Kasumi-1 (cell line): ENCODE results near the gene TPRG1L.

Experiments
- DNase-seq, 2 experiments: peaks; one replicate each; lab custom pipeline; 2025; lab: John Stamatoyannopoulos, UW

Gene TPRG1L

DNA sequence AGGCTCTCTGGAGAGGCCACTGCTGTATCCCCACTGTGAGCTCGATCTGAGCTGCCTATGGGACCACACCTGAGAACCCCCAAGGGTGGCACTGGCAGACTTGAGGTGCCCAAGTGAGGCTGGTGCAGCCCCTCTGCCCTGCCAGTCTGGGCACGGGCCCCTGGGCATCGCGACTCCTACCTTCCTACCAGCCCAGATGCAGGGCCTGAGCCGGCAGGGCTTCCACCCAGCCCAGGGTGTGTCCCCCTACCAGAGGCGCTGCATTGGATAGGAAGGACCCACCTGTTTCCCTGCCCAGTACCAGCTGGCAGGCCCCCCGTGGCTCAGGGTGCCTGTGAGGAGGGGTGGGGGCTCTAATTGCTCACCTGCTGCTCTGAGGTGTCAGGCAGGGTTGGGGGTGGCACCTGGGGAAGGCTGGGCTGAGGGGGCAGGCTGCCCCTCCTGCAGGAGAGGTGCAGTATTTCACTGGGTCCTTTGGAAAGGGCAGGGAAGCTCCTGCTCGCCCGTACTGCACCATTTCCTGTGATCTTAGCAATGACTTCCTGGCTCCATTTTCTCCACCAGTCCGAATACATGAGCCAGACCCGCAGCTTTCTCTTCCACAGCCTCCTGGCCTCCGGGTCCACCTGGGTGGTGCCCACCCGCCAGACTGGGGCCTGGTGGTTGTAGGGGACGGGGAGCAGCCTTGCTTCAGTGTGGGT is 39.3 kb downstream of the TPRG1L start:
- no peak for DNase-seq

- DNase-seq: no peak
Observed at GRCh38 chr1:3664700-3665375, 40.0 kb downstream of the TPRG1L start.

- no peak for DNase-seq
Observed at GRCh38 chr1:3668148-3668547, 43.3 kb downstream of the TPRG1L start.

DNA sequence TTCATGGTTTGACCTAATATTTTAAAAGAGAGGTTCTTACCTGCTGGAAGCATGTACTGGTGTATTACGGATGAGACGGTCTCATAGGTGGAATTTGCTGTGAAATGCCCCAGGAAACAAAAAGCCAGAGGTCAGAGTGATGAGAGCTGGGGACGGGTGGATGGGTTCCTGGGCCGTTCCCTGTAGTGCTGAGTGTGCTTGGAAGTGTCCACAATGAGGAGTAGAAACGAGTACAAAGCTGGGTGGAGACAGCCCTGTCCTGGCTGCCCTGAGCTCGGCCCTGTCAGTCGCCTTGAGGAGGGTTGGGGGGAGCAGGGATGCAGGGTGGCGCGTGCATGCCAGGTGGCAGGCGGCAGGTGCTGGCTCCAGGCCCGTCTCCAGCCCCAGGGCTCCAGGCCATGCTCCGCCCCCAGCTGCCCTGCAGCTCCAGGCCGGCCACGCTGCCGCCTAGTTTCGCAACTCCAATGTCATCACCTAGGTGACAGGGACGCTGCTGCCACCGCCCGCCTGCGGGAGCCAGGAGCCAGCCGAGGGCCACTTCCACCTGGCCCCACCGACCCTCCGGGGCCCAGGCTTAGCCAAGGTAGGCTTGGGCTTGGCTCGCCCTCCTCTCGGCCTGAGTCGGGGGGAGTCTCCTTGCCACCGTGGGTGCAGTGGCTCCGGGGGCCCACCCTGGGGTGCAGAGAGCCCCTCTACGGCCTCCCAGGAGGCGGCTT is 43.9 kb downstream of the TPRG1L start:
- peak in 1 of 2 experiments; percentile 11 for DNase-seq

- DNase-seq: no peak
Observed at GRCh38 chr1:3669421-3669821, 44.6 kb downstream of the TPRG1L start.

DNA sequence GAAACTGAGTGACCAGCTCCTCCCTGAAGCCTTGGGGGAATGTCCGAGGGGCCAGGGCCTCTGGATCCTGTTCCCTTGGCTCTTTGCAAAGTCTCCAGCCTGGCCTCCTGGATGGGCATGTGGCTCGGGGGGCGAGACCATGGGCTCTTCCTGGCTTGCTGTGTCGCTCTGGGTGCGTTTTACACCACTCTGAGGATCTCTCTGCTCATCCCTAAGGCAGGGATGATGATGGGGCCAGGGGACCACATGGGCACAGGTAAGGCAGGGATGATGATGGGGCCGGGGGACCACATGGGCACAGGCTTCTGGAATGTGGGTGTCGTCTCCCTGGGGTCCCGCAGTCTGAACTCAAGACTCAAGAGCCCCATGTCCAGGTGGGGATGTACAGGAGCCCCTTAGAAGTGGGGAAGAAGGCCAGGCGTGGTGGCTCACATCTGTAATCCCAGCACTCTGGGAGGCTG is 45.2 kb downstream of the TPRG1L start:
- DNase-seq: no peak

- no peak for DNase-seq
Observed at GRCh38 chr1:3670823-3671265, 46.0 kb downstream of the TPRG1L start.

- no peak for DNase-seq
Observed at GRCh38 chr1:3671371-3672180, 46.8 kb downstream of the TPRG1L start.

- DNase-seq: no peak
Observed at GRCh38 chr1:3672231-3672970, 47.6 kb downstream of the TPRG1L start.

GRCh38 chr1:3672971-3673361 is 48.2 kb downstream of the TPRG1L start:
- DNase-seq: no peak

GRCh38 chr1:3673381-3674099 is 48.7 kb downstream of the TPRG1L start:
- DNase-seq: no peak

- no peak for DNase-seq
Observed at GRCh38 chr1:3674100-3675094, 49.6 kb downstream of the TPRG1L start.

GRCh38 chr1:3675436-3675835 is 50.6 kb downstream of the TPRG1L start:
- no peak for DNase-seq

DNA sequence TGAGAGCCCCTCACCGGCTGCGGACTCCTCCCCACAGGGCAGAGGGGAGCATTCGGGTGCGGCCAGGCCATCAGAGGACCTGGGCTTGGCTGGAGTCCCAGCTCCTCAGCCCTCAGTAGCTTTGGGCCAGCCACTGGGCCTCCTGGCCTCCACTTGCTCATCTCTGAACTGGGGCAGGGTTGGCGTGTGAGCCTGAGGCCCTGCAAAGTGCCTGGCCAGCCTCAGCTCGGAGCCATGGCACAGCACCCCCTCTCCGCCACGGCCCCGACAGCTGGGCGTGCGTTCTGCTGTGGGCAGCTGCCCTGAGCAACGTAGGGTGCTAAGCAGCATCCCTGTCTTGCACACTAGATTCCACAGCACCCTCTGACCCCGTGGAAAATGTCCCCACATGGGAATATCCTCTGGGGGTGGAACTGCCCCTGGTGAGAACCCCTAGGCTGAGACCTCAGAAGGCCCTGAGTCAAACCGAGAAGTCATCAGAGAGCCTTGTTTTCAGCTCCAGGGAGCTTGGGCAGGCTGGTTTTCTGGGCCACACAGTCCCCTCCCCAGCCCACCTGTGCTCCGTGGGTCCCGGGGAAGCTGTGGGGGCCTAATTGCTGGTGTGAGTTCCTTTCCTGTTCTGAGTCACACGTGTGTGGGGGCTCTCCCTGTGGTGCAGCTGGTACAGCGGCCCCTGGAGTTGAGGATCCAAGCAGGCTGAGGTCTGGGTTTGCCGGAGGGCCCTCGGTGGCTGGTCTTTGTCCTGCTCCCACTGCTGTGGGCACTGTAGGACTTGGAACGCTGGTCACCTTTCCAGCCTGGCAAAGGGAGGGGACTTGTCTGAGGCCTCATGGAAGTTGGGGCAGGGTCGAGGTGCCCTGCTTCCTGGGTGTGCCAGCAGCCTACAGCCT is 52.0 kb downstream of the TPRG1L start:
- DNase-seq: peak; percentile 27 to 41

GRCh38 chr1:3677484-3677883 is 52.7 kb downstream of the TPRG1L start:
- peak; percentile 35 to 45 for DNase-seq

DNA sequence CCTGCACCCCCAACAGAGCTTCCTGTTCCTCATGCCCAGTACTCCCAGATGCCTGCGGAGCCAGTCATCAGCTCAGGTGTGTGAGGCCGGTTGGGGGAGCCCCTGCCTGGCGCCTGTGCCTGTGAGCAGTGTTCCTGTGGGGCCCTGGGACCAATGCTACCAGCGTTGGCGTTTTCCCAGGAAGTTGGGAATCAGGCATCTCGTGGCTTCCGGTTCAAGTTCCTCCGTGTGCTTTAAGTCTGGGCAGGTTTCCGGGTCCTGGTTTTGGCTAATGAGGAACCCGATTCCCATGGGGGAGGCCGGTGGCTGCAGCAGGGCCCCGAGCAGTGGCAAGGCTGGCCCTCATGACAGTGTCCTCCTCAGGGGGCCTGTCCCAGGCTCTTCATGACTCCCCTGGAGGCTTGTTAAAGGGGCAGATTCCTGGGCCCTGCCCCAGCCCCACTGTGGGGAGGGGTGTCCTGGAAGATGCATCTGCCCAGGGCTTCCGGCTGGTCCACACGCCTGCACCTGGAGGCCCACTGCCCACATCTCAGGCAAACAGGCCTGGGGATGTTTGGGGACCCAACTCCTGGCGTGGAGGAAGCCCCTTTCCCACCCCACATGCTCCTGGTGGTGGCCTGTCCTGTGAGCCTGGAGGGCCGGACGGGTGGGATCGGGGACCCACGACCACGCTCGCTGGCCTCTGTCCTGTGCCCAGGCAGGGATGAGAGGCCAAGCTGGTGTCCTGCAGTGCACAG is 53.7 kb downstream of the TPRG1L start:
- peak in 1 of 2 experiments; percentile 18 for DNase-seq

DNA sequence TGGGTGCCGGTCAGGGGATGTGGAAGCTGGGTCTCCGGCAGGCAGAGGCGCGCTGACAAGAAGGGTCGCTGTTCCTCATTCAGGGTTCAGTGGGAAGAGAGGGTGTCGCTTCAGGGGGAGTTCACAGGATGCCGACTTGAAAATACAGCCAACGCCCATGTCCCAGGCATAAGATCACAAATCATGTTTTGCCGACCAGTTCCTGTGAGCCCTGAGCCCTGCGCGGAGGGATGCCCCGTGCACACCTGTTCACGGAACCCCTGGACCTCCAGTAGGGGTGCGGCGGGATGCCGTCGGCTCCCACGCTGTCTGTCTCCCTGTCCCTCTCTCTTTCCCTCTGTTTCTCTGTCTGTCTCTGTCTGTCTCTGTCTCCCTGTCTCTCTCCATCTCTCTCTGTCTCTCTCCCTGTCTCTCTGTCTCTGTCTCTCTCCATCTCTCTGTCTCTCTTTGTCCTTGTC is 54.3 kb downstream of the TPRG1L start:
- DNase-seq: no peak
